Heart left ventricle (tissue), 16 donors: ENCODE data around the gene CYP20A1. TPM values are rescaled to one million over a fixed set of nuclear protein-coding genes. Genes with fewer than 3 reads are reported as not detected.
"Not testable (repeated sequence)": the region's sequence is repeated elsewhere in the genome, so short reads cannot be mapped to it uniquely, and the experiment has no call there.

ENCODE experiments used
- ATAC-seq, 4 donors: fragments of 200-7000 bp; cut with Tn5 transposase; one replicate each; pipeline ENCODE4 v1.9.1; 2020 to 2022; ENCODE audit warnings: moderate library complexity in 4 of 4, mild to moderate bottlenecking in 3 of 4, moderate number of reproducible peaks in 1 of 4
- DNase-seq, 5 donors: peaks; one replicate each; pipeline ENCODE4 v3.0.0-alpha.2; 2020
- H3K27ac ChIP-seq, 12 donors: fragments of 200-600 bp; sonication (generic) in 4 of 12; one replicate each; pipeline versions ENCODE4 v1.5.0 to v1.8.0; 2016 to 2022; ENCODE audit warnings: mild to moderate bottlenecking in 2 of 12
- H3K27me3 ChIP-seq, 9 donors: fragments of 200-600 bp; sonication (generic) in 2 of 9; one replicate each; pipeline versions ENCODE4 v1.5.1 to v1.8.0; 2016 to 2022; ENCODE audit warnings: mild to moderate bottlenecking in 3 of 9
- H3K36me3 ChIP-seq, 9 donors: fragments of 200-600 bp; sonication (generic) in 2 of 9; one replicate each; pipeline versions ENCODE4 v1.5.0 to v1.8.0; 2018 to 2022; ENCODE audit warnings: mild to moderate bottlenecking in 2 of 9
- H3K4me1 ChIP-seq, 12 donors: fragments of 200-600 bp; sonication (generic) in 4 of 12; one replicate each; pipeline versions ENCODE4 v1.5.0 to v1.8.0; 2016 to 2022; ENCODE audit warnings: mild to moderate bottlenecking in 3 of 12
- H3K4me3 ChIP-seq, 12 donors: fragments of 200-600 bp; sonication (generic) in 4 of 12; one replicate each; pipeline versions ENCODE4 v1.5.0 to v1.8.0; 2017 to 2022; ENCODE audit warnings: mild to moderate bottlenecking in 9 of 12, moderate library complexity in 4 of 12
- H3K9me3 ChIP-seq, 12 donors: fragments of 200-600 bp; sonication (generic) in 4 of 12; one replicate each; pipeline versions ENCODE4 v1.5.0 to v1.8.0; 2016 to 2022; ENCODE audit warnings: mild to moderate bottlenecking in 1 of 12
- POLR2A ChIP-seq, 2 donors: fragments of 450-650 bp; IDR thresholded peaks; one replicate each; pipeline ENCODE4 v1.6.1; 2017; ENCODE audit warnings: antibody characterized with exemption in 2 of 2, mild to moderate bottlenecking in 2 of 2, moderate library complexity in 2 of 2
- WGBS, 4 donors: extraction: QIAGEN DNeasy Blood & Tissue Kit in 2 of 4; methylation state at CpG; one replicate each; pipeline versions ENCODE4 v1.1.5 to v1.1.7; 2013 to 2018; 5-methylcytosine and 5-hydroxymethylcytosine counted together
- intact Hi-C, 10 donors: fragments of 100-400 bp; cut with DNase I; formaldehyde crosslinking; loops; one replicate each; pipeline versions ENCODE4 v1.11.1 to v1.14.2; 2022
- polyA plus RNA-seq, 2 donors: library from polyadenylated mRNA; stranded (reverse); fragments of 200-250 nt; gene quantifications; one replicate each; pipeline ENCODE4 v1.2.3, GENCODE V29; 2013
- total RNA-seq, 9 donors: library from RNA; depleted of rRNA in 2 of 9; stranded (reverse); fragments of >200 nt in 2 of 9; fragmentation: NEBNext Ultra II Directional in 3 of 9; extraction: Animal tissue kit (Norgen Biotek cat#: 25700) in 3 of 9; gene quantifications; one replicate each; pipeline versions ENCODE4 v1.1.0 to v1.2.4, GENCODE V29; 2016 to 2023
- TF ChIP-seq, protein P1 (sequence below), 12 donors: fragments of 200-600 bp; sonication (generic) in 4 of 12; IDR thresholded peaks; one replicate each; pipeline versions ENCODE4 v1.5.0 to v1.8.0; 2018 to 2022; ENCODE audit warnings: antibody characterized with exemption in 12 of 12, mild to moderate bottlenecking in 5 of 12
- donor health status: ischemic (EF 13 %, LVEDD 7.1; RV severe dilation, severe dysfunction).
- donor health status: healthy with polysubstance abuse.
- donor health status: DM: no; HTN: yes; CAD: no.
- donor health status: DM: no; HTN: no; CAD: no.
- donor health status: ischemic (EF 25% LVEDD 6.9; RV normal size, moderate dysfunction).
- donor health status: ischemic (EF 25% LVEDD 5.7; RV mildly dilated, moderate dysfunction).
- donor health status: healthy.
- donor health status: DM: yes; HTN: yes; CAD: no.
- donor health status: ischemic (EF 35%, LVEDD 5.7; RV mildly dilated, moderate dysfunction).
- donor health status: nonischemic (EF 11% LVEDD 7.7; RV severe dilation, severe dysfunction).
- donor health status: DM: yes; HTN: yes; CAD: no.
- donor health status: PGD.
- donor health status: ischemic (EF 29% LVEDD 5.4; RV normal size, mild dysfunction).
- donor health status: nonischemic (EF 23%, LVEDD 6.1; RV moderate dilation, normal function).

Gene CYP20A1
- total and polyA plus RNA-seq, 11 donors, result 5.9 to 18.8 (median 13.8) TPM

DNA sequence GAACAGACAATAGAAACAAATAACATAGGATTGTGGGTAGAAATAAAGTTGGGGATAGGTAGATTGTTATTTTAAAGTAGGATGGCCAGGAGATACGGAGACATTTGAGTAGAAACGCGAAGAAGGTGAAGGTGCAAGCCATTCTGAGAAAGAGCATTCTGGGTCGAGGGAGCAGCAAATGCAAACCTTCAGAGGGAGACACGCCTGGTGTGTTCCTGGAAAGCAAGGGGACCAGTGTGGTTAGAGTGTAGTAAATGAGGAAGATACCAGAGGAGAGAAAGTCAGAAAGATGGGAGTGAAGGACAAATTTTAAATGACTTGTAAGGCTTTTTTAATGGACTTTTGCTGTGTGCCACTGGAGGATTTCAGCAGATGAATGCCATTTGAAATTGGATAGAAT lies 1.7 kb downstream of the CYP20A1 start:
- Histone ChIP-seq H3K36me3 (peaks cover 0 to 35% (median 21%) of the 10 kb centered on the region in 9 donors), H3K27me3 (no peaks in the 10 kb centered on the region), H3K4me1 (peaks cover 0 to 26% (median 15%) of the 10 kb centered on the region in 12 donors), H3K27ac (peak overlapping the region in 1 of 12 donors; percentile 92), H3K4me3 (peak overlapping the region in 8 of 12 donors; percentile 63 to 96 (median 74)), H3K9me3 (no peaks in the 10 kb centered on the region)
- ATAC-seq (no peak), DNase-seq (no peak)
- intact Hi-C loops, result no loop called here
- WGBS, 4 donors, result 71 to 73% (median 72%) methylated on average over 5 of the region's 5 CpGs
- TF ChIP-seq, protein P1, sequence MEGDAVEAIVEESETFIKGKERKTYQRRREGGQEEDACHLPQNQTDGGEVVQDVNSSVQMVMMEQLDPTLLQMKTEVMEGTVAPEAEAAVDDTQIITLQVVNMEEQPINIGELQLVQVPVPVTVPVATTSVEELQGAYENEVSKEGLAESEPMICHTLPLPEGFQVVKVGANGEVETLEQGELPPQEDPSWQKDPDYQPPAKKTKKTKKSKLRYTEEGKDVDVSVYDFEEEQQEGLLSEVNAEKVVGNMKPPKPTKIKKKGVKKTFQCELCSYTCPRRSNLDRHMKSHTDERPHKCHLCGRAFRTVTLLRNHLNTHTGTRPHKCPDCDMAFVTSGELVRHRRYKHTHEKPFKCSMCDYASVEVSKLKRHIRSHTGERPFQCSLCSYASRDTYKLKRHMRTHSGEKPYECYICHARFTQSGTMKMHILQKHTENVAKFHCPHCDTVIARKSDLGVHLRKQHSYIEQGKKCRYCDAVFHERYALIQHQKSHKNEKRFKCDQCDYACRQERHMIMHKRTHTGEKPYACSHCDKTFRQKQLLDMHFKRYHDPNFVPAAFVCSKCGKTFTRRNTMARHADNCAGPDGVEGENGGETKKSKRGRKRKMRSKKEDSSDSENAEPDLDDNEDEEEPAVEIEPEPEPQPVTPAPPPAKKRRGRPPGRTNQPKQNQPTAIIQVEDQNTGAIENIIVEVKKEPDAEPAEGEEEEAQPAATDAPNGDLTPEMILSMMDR (IDR thresholded peaks at IDR 0.05), result no peak
- no peak for TF ChIP-seq POLR2A (IDR thresholded peaks at IDR 0.05)

DNA sequence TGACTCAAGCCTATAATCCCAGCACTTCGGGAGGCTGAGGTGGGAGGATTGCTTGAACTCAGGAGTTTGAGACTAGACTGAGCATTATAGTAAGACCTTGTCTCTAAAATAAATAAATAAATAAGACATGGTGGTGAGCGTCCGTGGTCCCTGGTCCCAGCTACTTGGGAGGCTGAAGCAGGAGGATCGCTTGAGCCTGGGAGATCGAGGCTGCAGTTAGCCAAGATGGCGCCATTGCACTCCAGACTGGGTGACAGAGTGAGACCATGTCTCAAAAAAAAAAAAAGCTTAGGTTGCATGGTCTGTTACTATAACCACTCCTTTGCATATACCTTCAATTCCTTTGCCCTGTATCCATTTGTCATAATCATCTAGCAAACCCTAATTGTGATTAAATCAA lies 3.7 kb downstream of the CYP20A1 start:
- peaks cover 0 to 55% (median 40%) of the 10 kb centered on the region in 9 donors for H3K36me3 ChIP-seq
- H3K27me3 ChIP-seq, result no peaks in the 10 kb centered on the region
- TF ChIP-seq POLR2A (IDR thresholded peaks at IDR 0.05), result no peak
- TF ChIP-seq, protein P1 (IDR thresholded peaks at IDR 0.05), result no peak
- no peak for DNase-seq
- H3K27ac ChIP-seq, result no peak overlapping the region
- peaks cover 0 to 26% (median 15%) of the 10 kb centered on the region in 12 donors for H3K4me1 ChIP-seq
- ATAC-seq, result no peak
- intact Hi-C loops, result no loop called here
- H3K4me3 ChIP-seq, result no peak overlapping the region
- WGBS, 4 donors, result 96 to 99% (median 98%) methylated on average over 6 of the region's 6 CpGs
- no peaks in the 10 kb centered on the region for H3K9me3 ChIP-seq

DNA sequence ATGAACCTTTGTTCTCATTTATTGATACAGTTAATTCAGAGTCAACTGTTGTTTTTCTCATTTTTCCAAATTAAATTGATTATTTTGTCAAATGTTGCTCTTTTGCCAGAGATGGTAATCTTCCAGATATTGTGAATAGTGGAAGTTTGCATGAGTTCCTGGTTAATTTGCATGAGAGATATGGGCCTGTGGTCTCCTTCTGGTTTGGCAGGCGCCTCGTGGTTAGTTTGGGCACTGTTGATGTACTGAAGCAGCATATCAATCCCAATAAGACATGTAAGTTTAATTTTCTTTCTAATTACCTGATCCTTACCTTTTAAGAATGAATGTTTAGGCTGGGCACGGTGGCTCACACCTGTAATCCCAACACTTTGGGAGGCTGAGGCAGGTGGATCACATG lies 7.8 kb downstream of the CYP20A1 start:
- peaks cover 0 to 90% (median 78%) of the 10 kb centered on the region in 9 donors for H3K36me3 ChIP-seq
- DNase-seq (no peak), ATAC-seq (no peak)
- intact Hi-C loops, result no loop called here
- no peak for TF ChIP-seq POLR2A (IDR thresholded peaks at IDR 0.05)
- TF ChIP-seq, protein P1 (IDR thresholded peaks at IDR 0.05), result no peak
- no peak overlapping the region for H3K27ac ChIP-seq
- H3K4me1 ChIP-seq, result no peaks in the 10 kb centered on the region
- WGBS, 4 donors, result 94 to 100% (median 96%) methylated on average over 3 of the region's 3 CpGs
- no peaks in the 10 kb centered on the region for H3K9me3 ChIP-seq
- H3K27me3 ChIP-seq, result no peaks in the 10 kb centered on the region
- no peak overlapping the region for H3K4me3 ChIP-seq

DNA sequence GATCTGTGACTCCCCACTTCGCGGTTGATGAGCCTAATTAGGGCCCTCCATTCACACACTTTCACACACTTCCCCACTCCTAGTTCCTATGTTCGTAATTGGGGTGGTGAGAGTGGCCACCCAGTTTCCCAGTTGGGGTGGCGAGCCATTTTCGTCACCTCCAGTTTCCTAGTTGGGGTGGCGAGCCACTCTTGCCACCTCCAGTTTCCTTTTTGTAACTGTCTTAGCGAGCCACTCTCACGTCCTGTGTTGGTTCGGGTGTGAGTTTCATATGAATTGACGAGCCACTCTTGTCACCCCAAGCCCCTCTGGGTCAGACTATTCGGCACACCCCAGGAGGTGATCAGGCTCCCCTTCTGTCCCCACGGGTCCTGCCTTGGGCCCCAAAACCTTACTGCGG lies 14.0 kb downstream of the CYP20A1 start:
- ATAC-seq (no peak), DNase-seq (no peak)
- Histone ChIP-seq H3K36me3 (peaks cover 0 to 100% (median 86%) of the 10 kb centered on the region in 9 donors), H3K4me3 (no peak overlapping the region), H3K27ac (no peak overlapping the region), H3K27me3 (no peaks in the 10 kb centered on the region), H3K9me3 (no peaks in the 10 kb centered on the region), H3K4me1 (no peaks in the 10 kb centered on the region)
- WGBS, 4 donors, result 96 to 99% (median 98%) methylated on average over 13 of the region's 13 CpGs
- TF ChIP-seq, protein P1 (IDR thresholded peaks at IDR 0.05), result no peak
- no peak for TF ChIP-seq POLR2A (IDR thresholded peaks at IDR 0.05)
- intact Hi-C loops, result no loop called here

DNA sequence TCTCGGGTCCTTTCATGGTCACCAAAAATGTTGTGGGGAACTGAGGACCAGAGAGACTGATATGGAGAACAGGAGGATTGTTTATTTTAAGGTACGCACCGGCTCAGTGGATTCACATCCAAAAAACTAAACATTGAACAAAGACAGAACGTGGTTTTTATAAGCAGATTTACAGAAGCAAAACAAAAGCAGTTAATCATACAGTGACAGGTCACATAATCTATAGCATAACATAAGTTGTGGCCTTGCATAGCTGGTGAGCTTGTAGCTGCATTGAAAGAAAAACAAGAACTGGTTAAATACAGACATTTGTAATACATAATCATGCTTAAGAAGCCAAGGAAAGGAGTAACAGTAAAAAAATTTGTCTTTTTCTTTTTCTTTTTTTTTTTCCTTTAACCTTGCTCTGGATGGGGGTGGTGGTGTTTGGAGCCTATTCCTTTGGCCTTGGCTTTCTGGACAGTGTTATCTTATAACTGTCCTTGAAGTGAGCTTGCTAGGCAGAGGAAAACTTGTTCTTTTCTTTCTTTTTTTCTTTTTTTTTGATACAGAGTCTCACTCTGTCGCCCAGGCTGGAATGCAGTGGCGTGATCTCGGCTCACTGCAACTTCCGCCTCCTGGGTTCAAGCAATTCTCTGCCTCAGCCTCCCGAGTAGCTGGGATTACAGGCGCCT lies 14.7 kb downstream of the CYP20A1 start:
- intact Hi-C loops, result not testable (repeated sequence)

More for the DNA sequence above, 14.7 kb downstream of the CYP20A1 start:
- H3K4me1 ChIP-seq, H3K27me3 ChIP-seq, H3K4me3 ChIP-seq, H3K27ac ChIP-seq, H3K9me3 ChIP-seq, DNase-seq, ATAC-seq: not testable (repeated sequence)
- 85 to 95% (median 87%) methylated on average over 10 of the region's 10 CpGs for WGBS, 4 donors
- H3K36me3 ChIP-seq, result peaks cover 0 to 100% (median 86%) of the 10 kb centered on the region in 9 donors
